Chondrocyte (in vitro differentiated cells): Measurements from ENCODE around the gene ARHGAP31. TPM values are rescaled to one million over a fixed set of nuclear protein-coding genes. Genes with fewer than 3 reads are reported as not detected.
"Not testable (repeated sequence)": the region's sequence is repeated elsewhere in the genome, so short reads cannot be mapped to it uniquely, and the experiment has no call there.

Source experiments
- DNase-seq: peaks from one replicate; pipeline ENCODE4 v3.0.0; 2021; ENCODE audit warnings: mixed read lengths, low spot score
- H3K27ac Mint-ChIP-seq: one replicate; pipeline ENCODE4 v1.8.0; 2021; ENCODE audit warnings: mild to moderate bottlenecking, moderate library complexity, mixed read lengths; ENCODE audit not compliant: unreplicated experiment
- H3K27me3 Mint-ChIP-seq: 2 replicates; pipeline ENCODE4 v1.8.0; 2021; ENCODE audit warnings: low read depth, mixed read lengths
- H3K36me3 Mint-ChIP-seq: 2 replicates; pipeline ENCODE4 v1.8.0; 2021; ENCODE audit warnings: low read depth, mixed read lengths
- H3K4me1 Mint-ChIP-seq: 2 replicates; pipeline ENCODE4 v1.8.0; 2021; ENCODE audit warnings: low read depth, mild to moderate bottlenecking, mixed read lengths
- H3K4me3 Mint-ChIP-seq: one replicate; pipeline ENCODE4 v1.8.0; 2021; ENCODE audit warnings: mild to moderate bottlenecking, moderate library complexity, mixed read lengths; ENCODE audit not compliant: unreplicated experiment
- H3K9me3 Mint-ChIP-seq: 2 replicates; pipeline ENCODE4 v1.8.0; 2021; ENCODE audit warnings: low read depth, mixed read lengths
- total RNA-seq: library from RNA; stranded (reverse); gene quantifications from 3 replicates; pipeline ENCODE4 v1.2.1, GENCODE V29; 2021
- TF ChIP-seq, protein P1 (sequence below): fragments of 200-600 bp; sonication (generic); IDR thresholded peaks from 2 replicates; pipeline ENCODE4 v1.5.0; 2021; ENCODE audit warnings: antibody characterized with exemption, mild to moderate bottlenecking, moderate library complexity

Gene ARHGAP31
- total RNA-seq, 1 donor from 2014 or later: 35.2 TPM

DNA sequence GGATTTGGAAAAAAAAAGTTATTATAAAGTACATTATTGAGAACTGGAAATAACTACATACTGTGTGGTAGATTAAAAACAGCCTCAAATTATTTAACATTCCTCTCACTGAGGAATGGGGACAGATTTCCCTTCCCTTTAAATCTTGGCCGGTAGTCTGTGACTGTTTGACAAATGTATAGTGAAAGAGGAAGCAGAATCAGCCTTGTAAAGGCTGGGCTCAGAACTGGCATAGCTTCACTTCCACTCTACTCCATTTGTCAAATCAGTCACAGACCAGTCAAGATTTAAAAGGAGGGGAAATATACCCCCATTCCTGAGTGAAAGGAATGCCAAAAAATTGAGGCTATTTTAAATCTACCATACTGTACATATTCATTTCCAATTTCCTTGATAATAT, 35.3 kb upstream of the ARHGAP31 start:
- H3K4me1 Mint-ChIP-seq: peaks cover 11% of the 10 kb centered on the region
- no peak overlapping the region for H3K27ac Mint-ChIP-seq
- H3K27me3 Mint-ChIP-seq: peaks cover 4% of the 10 kb centered on the region
- H3K9me3 Mint-ChIP-seq: no peaks in the 10 kb centered on the region
- TF ChIP-seq, protein P1, sequence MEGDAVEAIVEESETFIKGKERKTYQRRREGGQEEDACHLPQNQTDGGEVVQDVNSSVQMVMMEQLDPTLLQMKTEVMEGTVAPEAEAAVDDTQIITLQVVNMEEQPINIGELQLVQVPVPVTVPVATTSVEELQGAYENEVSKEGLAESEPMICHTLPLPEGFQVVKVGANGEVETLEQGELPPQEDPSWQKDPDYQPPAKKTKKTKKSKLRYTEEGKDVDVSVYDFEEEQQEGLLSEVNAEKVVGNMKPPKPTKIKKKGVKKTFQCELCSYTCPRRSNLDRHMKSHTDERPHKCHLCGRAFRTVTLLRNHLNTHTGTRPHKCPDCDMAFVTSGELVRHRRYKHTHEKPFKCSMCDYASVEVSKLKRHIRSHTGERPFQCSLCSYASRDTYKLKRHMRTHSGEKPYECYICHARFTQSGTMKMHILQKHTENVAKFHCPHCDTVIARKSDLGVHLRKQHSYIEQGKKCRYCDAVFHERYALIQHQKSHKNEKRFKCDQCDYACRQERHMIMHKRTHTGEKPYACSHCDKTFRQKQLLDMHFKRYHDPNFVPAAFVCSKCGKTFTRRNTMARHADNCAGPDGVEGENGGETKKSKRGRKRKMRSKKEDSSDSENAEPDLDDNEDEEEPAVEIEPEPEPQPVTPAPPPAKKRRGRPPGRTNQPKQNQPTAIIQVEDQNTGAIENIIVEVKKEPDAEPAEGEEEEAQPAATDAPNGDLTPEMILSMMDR: no peak
- DNase-seq: no peak
- H3K36me3 Mint-ChIP-seq: no peaks in the 10 kb centered on the region
- H3K4me3 Mint-ChIP-seq: no peak overlapping the region

- TF ChIP-seq, protein P1: no peak
- Mint-ChIP-seq H3K9me3 (no peaks in the 10 kb centered on the region), H3K27ac (no peak overlapping the region), H3K36me3 (no peaks in the 10 kb centered on the region), H3K4me1 (peaks cover 11% of the 10 kb centered on the region), H3K4me3 (no peak overlapping the region), H3K27me3 (peaks cover 8% of the 10 kb centered on the region)
- no peak for DNase-seq
These were observed 34.4 kb upstream of the ARHGAP31 start for GRCh38 chr3:119259821-119260220.

DNA sequence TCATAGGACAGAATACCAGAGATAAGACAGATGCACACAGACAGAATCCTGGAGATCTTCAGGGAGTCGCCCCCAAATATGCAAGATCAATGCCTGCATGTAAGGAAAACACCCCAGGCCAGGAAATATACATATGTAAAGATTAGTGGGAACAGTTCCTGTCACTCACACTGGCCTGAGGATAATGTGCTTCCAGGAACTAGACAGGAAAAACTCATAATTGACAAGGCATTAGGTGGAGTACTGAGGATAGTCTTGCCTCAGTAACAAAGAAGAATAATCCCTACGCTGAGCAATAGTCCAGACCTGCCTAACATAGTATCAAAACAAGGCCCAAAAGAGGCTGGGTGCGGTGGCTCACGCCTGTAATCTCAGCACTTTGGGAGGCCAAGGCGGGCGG, 33.1 kb upstream of the ARHGAP31 start:
- TF ChIP-seq, protein P1: no peak
- Mint-ChIP-seq H3K27me3 (peaks cover 8% of the 10 kb centered on the region), H3K27ac (no peak overlapping the region), H3K4me3 (no peak overlapping the region), H3K4me1 (peaks cover 11% of the 10 kb centered on the region), H3K36me3 (no peaks in the 10 kb centered on the region), H3K9me3 (no peaks in the 10 kb centered on the region)
- DNase-seq: no peak

DNA sequence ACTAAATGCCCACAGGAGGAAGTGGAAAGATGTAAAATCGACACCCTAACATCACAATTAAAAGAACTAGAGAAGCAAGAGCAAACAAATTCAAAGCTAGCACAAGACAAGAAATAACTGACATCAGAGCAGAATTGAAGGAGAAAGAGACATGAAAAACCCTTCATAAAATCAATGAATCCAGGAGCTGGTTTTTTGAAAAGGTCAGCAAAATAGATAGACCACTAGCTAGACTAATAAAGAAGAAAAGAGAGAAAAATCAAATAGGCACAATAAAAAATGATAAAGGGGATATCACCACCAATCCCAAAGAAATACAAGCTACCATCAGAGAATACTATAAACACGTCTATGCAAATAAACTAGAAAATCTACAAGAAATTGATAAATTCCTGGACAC, 24.0 kb upstream of the ARHGAP31 start:
- H3K4me1 Mint-ChIP-seq: peaks cover 12% of the 10 kb centered on the region
- H3K36me3 Mint-ChIP-seq, H3K27ac Mint-ChIP-seq, DNase-seq, H3K4me3 Mint-ChIP-seq: not testable (repeated sequence)
- peaks cover 18% of the 10 kb centered on the region for H3K27me3 Mint-ChIP-seq
- peaks cover 16% of the 10 kb centered on the region for H3K9me3 Mint-ChIP-seq

- Mint-ChIP-seq H3K27ac (no peak overlapping the region), H3K4me1 (peaks cover 19% of the 10 kb centered on the region), H3K4me3 (no peak overlapping the region), H3K36me3 (no peaks in the 10 kb centered on the region), H3K9me3 (peaks cover under 1% of the 10 kb centered on the region), H3K27me3 (peaks cover 3% of the 10 kb centered on the region)
- TF ChIP-seq, protein P1: no peak
- DNase-seq: no peak
These were observed 17.5 kb upstream of the ARHGAP31 start for GRCh38 chr3:119276680-119277079.

GRCh38 chr3:119279101-119279554, 15.1 kb upstream of the ARHGAP31 start:
- Mint-ChIP-seq H3K9me3 (peaks cover 15% of the 10 kb centered on the region), H3K36me3 (no peaks in the 10 kb centered on the region), H3K27ac (no peak overlapping the region), H3K4me1 (peaks cover 12% of the 10 kb centered on the region), H3K4me3 (no peak overlapping the region), H3K27me3 (no peaks in the 10 kb centered on the region)
- DNase-seq: no peak
- TF ChIP-seq, protein P1: no peak
